Measurements from ENCODE around the gene CHMP4B.

DNA sequence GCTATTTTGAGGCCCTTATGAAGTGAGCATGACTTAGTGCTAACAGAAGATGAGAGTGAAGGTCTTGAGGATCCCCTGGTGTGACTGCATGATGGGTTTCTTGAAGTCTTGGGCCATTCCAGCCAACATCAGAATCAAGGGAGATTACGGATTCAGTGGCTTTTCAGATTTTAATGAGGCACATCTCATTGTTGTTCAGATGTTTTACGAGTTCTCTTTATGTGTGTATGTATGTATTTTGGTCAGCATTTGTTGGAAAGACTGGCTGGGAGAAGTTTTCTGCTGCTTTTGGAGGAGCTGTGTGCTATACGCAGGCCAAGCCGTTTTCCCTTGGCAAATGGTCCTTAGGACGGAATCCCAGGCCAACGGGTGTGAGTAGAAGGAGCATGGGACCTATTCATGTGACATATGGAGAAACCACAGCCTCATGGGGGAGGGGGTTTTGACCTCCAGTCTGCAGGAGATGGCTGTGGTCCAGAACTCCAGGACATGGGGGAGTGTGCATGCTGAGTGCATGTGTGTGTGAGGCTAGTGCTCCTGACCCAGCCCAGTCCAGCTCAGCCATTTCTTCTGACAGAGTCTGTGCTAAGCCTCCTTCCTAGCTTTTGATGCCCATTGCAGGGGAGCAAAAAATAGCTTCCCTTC lies 35.3 kb downstream of the CHMP4B start:
- no peak for TF ChIP-seq EZH2 (IDR thresholded peaks at IDR 0.05; ENCODE audit: insufficient read depth, poor library complexity, severe bottlenecking)
- no peak for TF ChIP-seq EZH2phosphoT487 (IDR thresholded peaks at IDR 0.05; ENCODE audit: insufficient read depth, low read depth)
